Astrocyte of the cerebellum (primary cell): ENCODE measurements around the gene ARHGAP10.
A peak's percentile ranks its signal among the peaks of the same experiment; 100 is the strongest.

Experiments
- DNase-seq: peaks from one replicate; pipeline ENCODE4 v3.0.0-alpha.2; 2011; ENCODE audit warnings: low read depth
- H3K4me3 ChIP-seq: 2 replicates; pipeline ENCODE4 v1.5.1; 2011; ENCODE audit warnings: mild to moderate bottlenecking, low read depth, low read length, moderate library complexity
- CTCF ChIP-seq: IDR thresholded peaks from 2 replicates; pipeline ENCODE4 v1.5.1; 2012; ENCODE audit warnings: low read length, low read depth, moderate library complexity, mild to moderate bottlenecking; ENCODE audit errors: missing control alignments
- in situ Hi-C: cut with HindIII; loops from 2 replicates; pipeline ENCODE4 v1.10.0; 2017; ENCODE audit warnings: low sequenced_read_pairs

The ARHGAP10 gene

GRCh38 chr4:148110169-148110568 lies 378.3 kb downstream of the ARHGAP10 start:
- no peak for TF ChIP-seq CTCF
- no peak for DNase-seq
- in situ Hi-C loops, result no loop called here
- no peak overlapping the region for H3K4me3 ChIP-seq

- in situ Hi-C loops, result no loop called here
- peak; percentile 93 for DNase-seq
- H3K4me3 ChIP-seq, result no peak overlapping the region
- TF ChIP-seq CTCF, result no peak
These were observed 380.5 kb downstream of the ARHGAP10 start for GRCh38 chr4:148112231-148112982.

GRCh38 chr4:148114436-148114835 lies 382.5 kb downstream of the ARHGAP10 start:
- no peak overlapping the region for H3K4me3 ChIP-seq
- TF ChIP-seq CTCF, result no peak
- in situ Hi-C loops, result no loop called here
- DNase-seq, result no peak

GRCh38 chr4:148116264-148116663 lies 384.4 kb downstream of the ARHGAP10 start:
- in situ Hi-C loops, result no loop called here
- no peak for TF ChIP-seq CTCF

GRCh38 chr4:148116969-148117368 lies 385.1 kb downstream of the ARHGAP10 start:
- TF ChIP-seq CTCF, result no peak
- DNase-seq, result no peak
- in situ Hi-C loops, result no loop called here
- no peak overlapping the region for H3K4me3 ChIP-seq

More at GRCh38 chr4:148116264-148116663, 384.4 kb downstream of the ARHGAP10 start:
- DNase-seq, result peak; percentile 92
- no peak overlapping the region for H3K4me3 ChIP-seq

- DNase-seq, result no peak
- TF ChIP-seq CTCF, result no peak
- no peak overlapping the region for H3K4me3 ChIP-seq
- in situ Hi-C loops, result no loop called here
These were observed 386.3 kb downstream of the ARHGAP10 start for GRCh38 chr4:148118179-148118578.
